Measurements from ENCODE around the gene VAMP3. TPM values are rescaled to one million over a fixed set of nuclear protein-coding genes. Genes with fewer than 3 reads are reported as not detected.

Gene VAMP3
- polyA plus RNA-seq, 1 donor from 2014 or later: 20.2 TPM

DNA sequence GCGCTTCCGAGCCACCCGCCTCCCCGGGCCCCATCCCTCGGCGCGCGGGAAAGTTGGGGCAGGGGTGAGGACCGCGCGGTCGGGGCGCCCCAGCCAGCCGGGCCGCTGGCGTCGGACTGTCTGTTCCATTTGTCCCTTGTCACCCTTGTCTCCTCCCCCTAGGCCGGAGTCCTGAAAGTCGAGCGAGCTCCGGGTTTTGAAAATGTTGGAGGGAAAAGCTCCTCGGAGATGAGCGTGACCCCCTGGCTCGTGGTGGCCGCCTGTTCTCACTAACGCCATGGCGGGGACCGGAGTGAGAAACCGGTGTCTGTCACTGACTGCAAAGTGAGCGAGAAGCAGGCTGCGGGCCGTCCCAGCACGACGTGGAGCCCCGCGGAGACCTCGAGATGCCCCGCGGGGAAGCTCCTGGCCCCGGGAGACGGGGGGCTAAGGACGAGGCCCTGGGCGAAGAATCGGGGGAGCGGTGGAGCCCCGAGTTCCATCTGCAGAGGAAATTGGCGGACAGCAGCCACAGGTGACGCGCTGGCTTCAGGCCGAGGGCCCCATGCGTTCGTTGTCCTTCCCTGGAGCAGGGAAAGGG is 13.5 kb downstream of the VAMP3 start:
- no peaks in the 10 kb centered on the region for H3K9me2 ChIP-seq (ENCODE audit: insufficient read depth, low read length)
- no peak overlapping the region for H3K9ac ChIP-seq (ENCODE audit: low read length)
- no peak overlapping the region for H2AFZ ChIP-seq (ENCODE audit: low read depth, low read length)
- H3K9me3 ChIP-seq (ENCODE audit: low read length): no peaks in the 10 kb centered on the region
- TF ChIP-seq, protein P1, sequence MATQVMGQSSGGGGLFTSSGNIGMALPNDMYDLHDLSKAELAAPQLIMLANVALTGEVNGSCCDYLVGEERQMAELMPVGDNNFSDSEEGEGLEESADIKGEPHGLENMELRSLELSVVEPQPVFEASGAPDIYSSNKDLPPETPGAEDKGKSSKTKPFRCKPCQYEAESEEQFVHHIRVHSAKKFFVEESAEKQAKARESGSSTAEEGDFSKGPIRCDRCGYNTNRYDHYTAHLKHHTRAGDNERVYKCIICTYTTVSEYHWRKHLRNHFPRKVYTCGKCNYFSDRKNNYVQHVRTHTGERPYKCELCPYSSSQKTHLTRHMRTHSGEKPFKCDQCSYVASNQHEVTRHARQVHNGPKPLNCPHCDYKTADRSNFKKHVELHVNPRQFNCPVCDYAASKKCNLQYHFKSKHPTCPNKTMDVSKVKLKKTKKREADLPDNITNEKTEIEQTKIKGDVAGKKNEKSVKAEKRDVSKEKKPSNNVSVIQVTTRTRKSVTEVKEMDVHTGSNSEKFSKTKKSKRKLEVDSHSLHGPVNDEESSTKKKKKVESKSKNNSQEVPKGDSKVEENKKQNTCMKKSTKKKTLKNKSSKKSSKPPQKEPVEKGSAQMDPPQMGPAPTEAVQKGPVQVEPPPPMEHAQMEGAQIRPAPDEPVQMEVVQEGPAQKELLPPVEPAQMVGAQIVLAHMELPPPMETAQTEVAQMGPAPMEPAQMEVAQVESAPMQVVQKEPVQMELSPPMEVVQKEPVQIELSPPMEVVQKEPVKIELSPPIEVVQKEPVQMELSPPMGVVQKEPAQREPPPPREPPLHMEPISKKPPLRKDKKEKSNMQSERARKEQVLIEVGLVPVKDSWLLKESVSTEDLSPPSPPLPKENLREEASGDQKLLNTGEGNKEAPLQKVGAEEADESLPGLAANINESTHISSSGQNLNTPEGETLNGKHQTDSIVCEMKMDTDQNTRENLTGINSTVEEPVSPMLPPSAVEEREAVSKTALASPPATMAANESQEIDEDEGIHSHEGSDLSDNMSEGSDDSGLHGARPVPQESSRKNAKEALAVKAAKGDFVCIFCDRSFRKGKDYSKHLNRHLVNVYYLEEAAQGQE (IDR thresholded peaks at IDR 0.05; ENCODE audit: borderline replicate concordance): no peak
- TF ChIP-seq MXI1 (conservative IDR thresholded peaks at IDR 0.05; ENCODE audit: poor library complexity, severe bottlenecking) (no peak), RAD21 (conservative IDR thresholded peaks at IDR 0.05) (no peak), TAF1 (IDR thresholded peaks at IDR 0.05; ENCODE audit: low read depth) (no peak), EZH2 (IDR thresholded peaks at IDR 0.05; ENCODE audit: borderline replicate concordance, insufficient read depth, low read length, poor library complexity, severe bottlenecking) (no peak), EP300 (conservative IDR thresholded peaks at IDR 0.05; ENCODE audit: poor library complexity, severe bottlenecking) (no peak), SMC3 (conservative IDR thresholded peaks at IDR 0.05; ENCODE audit: poor library complexity) (no peak), POLR2AphosphoS5 (IDR thresholded peaks at IDR 0.05) (no peak)
- TF ChIP-seq, protein P2, sequence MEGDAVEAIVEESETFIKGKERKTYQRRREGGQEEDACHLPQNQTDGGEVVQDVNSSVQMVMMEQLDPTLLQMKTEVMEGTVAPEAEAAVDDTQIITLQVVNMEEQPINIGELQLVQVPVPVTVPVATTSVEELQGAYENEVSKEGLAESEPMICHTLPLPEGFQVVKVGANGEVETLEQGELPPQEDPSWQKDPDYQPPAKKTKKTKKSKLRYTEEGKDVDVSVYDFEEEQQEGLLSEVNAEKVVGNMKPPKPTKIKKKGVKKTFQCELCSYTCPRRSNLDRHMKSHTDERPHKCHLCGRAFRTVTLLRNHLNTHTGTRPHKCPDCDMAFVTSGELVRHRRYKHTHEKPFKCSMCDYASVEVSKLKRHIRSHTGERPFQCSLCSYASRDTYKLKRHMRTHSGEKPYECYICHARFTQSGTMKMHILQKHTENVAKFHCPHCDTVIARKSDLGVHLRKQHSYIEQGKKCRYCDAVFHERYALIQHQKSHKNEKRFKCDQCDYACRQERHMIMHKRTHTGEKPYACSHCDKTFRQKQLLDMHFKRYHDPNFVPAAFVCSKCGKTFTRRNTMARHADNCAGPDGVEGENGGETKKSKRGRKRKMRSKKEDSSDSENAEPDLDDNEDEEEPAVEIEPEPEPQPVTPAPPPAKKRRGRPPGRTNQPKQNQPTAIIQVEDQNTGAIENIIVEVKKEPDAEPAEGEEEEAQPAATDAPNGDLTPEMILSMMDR (IDR thresholded peaks at IDR 0.05; ENCODE audit: poor library complexity, severe bottlenecking): no peak
- no peaks in the 10 kb centered on the region for H3K36me3 ChIP-seq (ENCODE audit: insufficient read depth, low read length)
- H3K27me3 ChIP-seq (ENCODE audit: insufficient read depth, low read depth, low read length): no peaks in the 10 kb centered on the region
- H3K79me2 ChIP-seq (replicated peaks; ENCODE audit: insufficient read depth, low read length): no peaks in the 10 kb centered on the region
- no peak overlapping the region for H3K4me2 ChIP-seq (ENCODE audit: low read length)
- H3K27ac ChIP-seq (ENCODE audit: low read length): no peak overlapping the region
- H3K4me3 ChIP-seq (ENCODE audit: low read length): peak overlapping the region; percentile 54
- H3F3A ChIP-seq (ENCODE audit: insufficient read depth, low read length, poor library complexity, severe bottlenecking): no peaks in the 10 kb centered on the region
- no peaks in the 10 kb centered on the region for H4K20me1 ChIP-seq (ENCODE audit: insufficient read depth)

DNA sequence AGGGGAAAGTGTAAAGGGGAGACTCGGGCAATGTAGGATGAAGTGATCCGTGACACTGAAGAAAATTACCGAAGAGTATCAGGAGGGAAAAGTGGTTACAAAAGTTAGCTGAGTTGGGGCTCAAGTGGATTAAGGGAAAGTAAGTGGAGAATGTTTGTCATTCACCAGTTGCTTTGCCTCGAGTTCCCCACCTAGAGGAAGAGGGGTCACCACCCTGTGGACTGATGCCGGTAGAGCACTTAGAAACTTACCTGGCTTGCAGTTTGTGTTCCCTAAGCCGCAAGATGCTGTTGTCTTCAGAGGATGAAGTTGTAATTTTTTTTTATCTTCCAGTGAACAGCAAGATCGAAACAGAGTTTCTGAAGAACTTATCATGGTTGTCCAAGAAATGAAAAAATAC is 14.0 kb downstream of the VAMP3 start:
- H3K9ac ChIP-seq (ENCODE audit: low read length): no peak overlapping the region
- H3F3A ChIP-seq (ENCODE audit: insufficient read depth, low read length, poor library complexity, severe bottlenecking): no peaks in the 10 kb centered on the region
- no peaks in the 10 kb centered on the region for H3K36me3 ChIP-seq (ENCODE audit: insufficient read depth, low read length)
- no peak overlapping the region for H3K4me2 ChIP-seq (ENCODE audit: low read length)
- no peak overlapping the region for H3K27ac ChIP-seq (ENCODE audit: low read length)
- TF ChIP-seq, protein P2 (IDR thresholded peaks at IDR 0.05; ENCODE audit: poor library complexity, severe bottlenecking): no peak
- TF ChIP-seq MXI1 (conservative IDR thresholded peaks at IDR 0.05; ENCODE audit: poor library complexity, severe bottlenecking) (no peak), RAD21 (conservative IDR thresholded peaks at IDR 0.05) (no peak), SMC3 (conservative IDR thresholded peaks at IDR 0.05; ENCODE audit: poor library complexity) (no peak), EP300 (conservative IDR thresholded peaks at IDR 0.05; ENCODE audit: poor library complexity, severe bottlenecking) (no peak), TAF1 (IDR thresholded peaks at IDR 0.05; ENCODE audit: low read depth) (no peak), POLR2AphosphoS5 (IDR thresholded peaks at IDR 0.05) (no peak)
- TF ChIP-seq, protein P1 (IDR thresholded peaks at IDR 0.05; ENCODE audit: borderline replicate concordance): no peak
- no peak overlapping the region for H3K4me3 ChIP-seq (ENCODE audit: low read length)
- H3K79me2 ChIP-seq (replicated peaks; ENCODE audit: insufficient read depth, low read length): no peaks in the 10 kb centered on the region
- H3K9me3 ChIP-seq (ENCODE audit: low read length): no peaks in the 10 kb centered on the region
- no peaks in the 10 kb centered on the region for H3K27me3 ChIP-seq (ENCODE audit: insufficient read depth, low read depth, low read length)
- H3K9me2 ChIP-seq (ENCODE audit: insufficient read depth, low read length): no peaks in the 10 kb centered on the region
- H4K20me1 ChIP-seq (ENCODE audit: insufficient read depth): no peaks in the 10 kb centered on the region
- H2AFZ ChIP-seq (ENCODE audit: low read depth, low read length): no peak overlapping the region

Data from neural cell (in vitro differentiated cells).